ENCODE data around the gene PACSIN2. TPM values are rescaled to one million over a fixed set of nuclear protein-coding genes. Genes with fewer than 3 reads are reported as not detected.
"Not testable (repeated sequence)": the region's sequence is repeated elsewhere in the genome, so short reads cannot be mapped to it uniquely, and the experiment has no call there.

The PACSIN2 gene
- total and polyA plus RNA-seq, 5 donors, result 40.4 to 85.6 (median 69.4) TPM

GRCh38 chr22:42931421-42932196 is 83.3 kb downstream of the PACSIN2 start:
- H3K4me3 ChIP-seq (ENCODE audit: low read length), result no peak overlapping the region
- no peaks in the 10 kb centered on the region for H3K9me3 ChIP-seq (ENCODE audit: control insufficient read depth, low read length)
- H3K4me1 ChIP-seq (ENCODE audit: control insufficient read depth, insufficient read depth, low read length), result peaks cover 50% of the 10 kb centered on the region
- DNase-seq (peak in 1 of 3 donors; percentile 31), ATAC-seq (peak; percentile 18 to 42)
- 36% methylated on average over 10 of the region's 10 CpGs for WGBS
- H3K27ac ChIP-seq (ENCODE audit: low read length), result peak overlapping the region; percentile 99
- intact Hi-C loops (cut with DNase I), result no loop called here
- no peaks in the 10 kb centered on the region for H3K27me3 ChIP-seq (ENCODE audit: control insufficient read depth, insufficient read depth)

GRCh38 chr22:42930810-42931420 is 84.0 kb downstream of the PACSIN2 start:
- DNase-seq (peak in 2 of 3 donors; percentile 71 to 76), ATAC-seq (peak; percentile 11 to 18)
- Histone ChIP-seq H3K27me3 (ENCODE audit: control insufficient read depth, insufficient read depth) (no peaks in the 10 kb centered on the region), H3K4me1 (ENCODE audit: control insufficient read depth, insufficient read depth, low read length) (peaks cover 55% of the 10 kb centered on the region), H3K27ac (ENCODE audit: low read length) (peak overlapping the region; percentile 99), H3K4me3 (ENCODE audit: low read length) (no peak overlapping the region), H3K9me3 (ENCODE audit: control insufficient read depth, low read length) (no peaks in the 10 kb centered on the region)
- intact Hi-C loops (cut with DNase I), result no loop called here
- 55% methylated on average over 9 of the region's 9 CpGs for WGBS

GRCh38 chr22:42929838-42930155 is 85.2 kb downstream of the PACSIN2 start:
- no peak for ATAC-seq
- Histone ChIP-seq H3K27ac (ENCODE audit: low read length) (peak overlapping the region; percentile 87), H3K27me3 (ENCODE audit: control insufficient read depth, insufficient read depth) (no peaks in the 10 kb centered on the region), H3K4me1 (ENCODE audit: control insufficient read depth, insufficient read depth, low read length) (peaks cover 53% of the 10 kb centered on the region), H3K9me3 (ENCODE audit: control insufficient read depth, low read length) (no peaks in the 10 kb centered on the region), H3K4me3 (ENCODE audit: low read length) (no peak overlapping the region)
- WGBS, result 29% methylated on average over 6 of the region's 6 CpGs
- intact Hi-C loops (cut with DNase I), result no loop called here
- DNase-seq, result peak in 1 of 3 donors; percentile 36

GRCh38 chr22:42928969-42929837 is 85.7 kb downstream of the PACSIN2 start:
- Histone ChIP-seq H3K27me3 (ENCODE audit: control insufficient read depth, insufficient read depth) (no peaks in the 10 kb centered on the region), H3K27ac (ENCODE audit: low read length) (peak overlapping the region; percentile 87), H3K9me3 (ENCODE audit: control insufficient read depth, low read length) (no peaks in the 10 kb centered on the region), H3K4me3 (ENCODE audit: low read length) (no peak overlapping the region), H3K4me1 (ENCODE audit: control insufficient read depth, insufficient read depth, low read length) (peaks cover 49% of the 10 kb centered on the region)
- 63% methylated on average over 14 of the region's 14 CpGs for WGBS
- intact Hi-C loops (cut with DNase I), result no loop called here
- DNase-seq (peak in 2 of 3 donors; percentile 61 to 78), ATAC-seq (peak; percentile 29 to 55)

GRCh38 chr22:42927966-42928365 is 87.0 kb downstream of the PACSIN2 start:
- WGBS, result 88% methylated on average over 6 of the region's 6 CpGs
- H3K9me3 ChIP-seq (ENCODE audit: control insufficient read depth, low read length), result no peaks in the 10 kb centered on the region
- peaks cover 43% of the 10 kb centered on the region for H3K4me1 ChIP-seq (ENCODE audit: control insufficient read depth, insufficient read depth, low read length)
- no peaks in the 10 kb centered on the region for H3K27me3 ChIP-seq (ENCODE audit: control insufficient read depth, insufficient read depth)
- no peak overlapping the region for H3K27ac ChIP-seq (ENCODE audit: low read length)
- H3K4me3 ChIP-seq (ENCODE audit: low read length), result no peak overlapping the region
- DNase-seq, result no peak
- intact Hi-C loops (cut with DNase I), result no loop called here
- ATAC-seq, result no peak

- no peaks in the 10 kb centered on the region for H3K9me3 ChIP-seq (ENCODE audit: control insufficient read depth, low read length)
- no peaks in the 10 kb centered on the region for H3K27me3 ChIP-seq (ENCODE audit: control insufficient read depth, insufficient read depth)
- H3K4me3 ChIP-seq (ENCODE audit: low read length), result no peak overlapping the region
- DNase-seq (peak in 1 of 3 donors; percentile 29), ATAC-seq (no peak)
- intact Hi-C loops (cut with DNase I), result no loop called here
- peaks cover 41% of the 10 kb centered on the region for H3K4me1 ChIP-seq (ENCODE audit: control insufficient read depth, insufficient read depth, low read length)
- WGBS, result 76% methylated on average over 5 of the region's 5 CpGs
- H3K27ac ChIP-seq (ENCODE audit: low read length), result peak overlapping the region; percentile 14
Measured at GRCh38 chr22:42926768-42927167, 88.2 kb downstream of the PACSIN2 start.

GRCh38 chr22:42926104-42926503 is 88.8 kb downstream of the PACSIN2 start:
- Histone ChIP-seq H3K9me3 (ENCODE audit: control insufficient read depth, low read length) (no peaks in the 10 kb centered on the region), H3K4me3 (ENCODE audit: low read length) (no peak overlapping the region), H3K27me3 (ENCODE audit: control insufficient read depth, insufficient read depth) (no peaks in the 10 kb centered on the region), H3K27ac (ENCODE audit: low read length) (peak overlapping the region; percentile 36), H3K4me1 (ENCODE audit: control insufficient read depth, insufficient read depth, low read length) (peaks cover 37% of the 10 kb centered on the region)
- 46% methylated on average over 4 of the region's 4 CpGs for WGBS
- DNase-seq (peak in 2 of 3 donors; percentile 56), ATAC-seq (peak in 1 of 2 donors; percentile 80)
- intact Hi-C loops (cut with DNase I), result no loop called here

- DNase-seq (peak in 1 of 3 donors; percentile 52), ATAC-seq (peak in 1 of 2 donors; percentile 13)
- 74% methylated on average over 6 of the region's 6 CpGs for WGBS
- no peaks in the 10 kb centered on the region for H3K9me3 ChIP-seq (ENCODE audit: control insufficient read depth, low read length)
- peaks cover 32% of the 10 kb centered on the region for H3K4me1 ChIP-seq (ENCODE audit: control insufficient read depth, insufficient read depth, low read length)
- no peak overlapping the region for H3K4me3 ChIP-seq (ENCODE audit: low read length)
- H3K27ac ChIP-seq (ENCODE audit: low read length), result peak overlapping the region; percentile 51
- intact Hi-C loops (cut with DNase I), result no loop called here
- no peaks in the 10 kb centered on the region for H3K27me3 ChIP-seq (ENCODE audit: control insufficient read depth, insufficient read depth)
Measured at GRCh38 chr22:42925598-42925997, 89.4 kb downstream of the PACSIN2 start.

- H3K9me3 ChIP-seq (ENCODE audit: control insufficient read depth, low read length); intact Hi-C loops (cut with DNase I); H3K27ac ChIP-seq (ENCODE audit: low read length); H3K27me3 ChIP-seq (ENCODE audit: control insufficient read depth, insufficient read depth); ATAC-seq; H3K4me3 ChIP-seq (ENCODE audit: low read length): not testable (repeated sequence)
- peak in 1 of 3 donors; percentile 52 for DNase-seq
- WGBS, result 96% methylated on average over 10 of the region's 10 CpGs
- H3K4me1 ChIP-seq (ENCODE audit: control insufficient read depth, insufficient read depth, low read length), result peaks cover 32% of the 10 kb centered on the region
Measured at GRCh38 chr22:42925031-42925430, 89.9 kb downstream of the PACSIN2 start.

- Histone ChIP-seq H3K27ac (ENCODE audit: low read length) (no peak overlapping the region), H3K4me1 (ENCODE audit: control insufficient read depth, insufficient read depth, low read length) (peaks cover 26% of the 10 kb centered on the region), H3K27me3 (ENCODE audit: control insufficient read depth, insufficient read depth) (no peaks in the 10 kb centered on the region), H3K9me3 (ENCODE audit: control insufficient read depth, low read length) (no peaks in the 10 kb centered on the region), H3K4me3 (ENCODE audit: low read length) (no peak overlapping the region)
- ATAC-seq (no peak), DNase-seq (peak in 1 of 3 donors; percentile 36)
- intact Hi-C loops (cut with DNase I), result no loop called here
- 92% methylated on average over 9 of the region's 9 CpGs for WGBS
Measured at GRCh38 chr22:42924436-42924835, 90.5 kb downstream of the PACSIN2 start.

Data from right cardiac atrium (tissue), 5 donors.